Measurements from ENCODE around the gene MBNL1. TPM values are rescaled to one million over a fixed set of nuclear protein-coding genes. Genes with fewer than 3 reads are reported as not detected.

Gene MBNL1
- total RNA-seq, 1 donor from 2014 or later = 79.5 TPM

- no peaks in the 10 kb centered on the region for H3K27me3 ChIP-seq (ENCODE audit: control insufficient read depth, insufficient read depth, low read length)
- FAIRE-seq (no peak), DNase-seq (ENCODE audit: low read depth) (peak; percentile 65)
- TF ChIP-seq CTCF (IDR thresholded peaks at IDR 0.05; ENCODE audit: insufficient read depth, low read length, severe bottlenecking) = no peak
- no peaks in the 10 kb centered on the region for H3K36me3 ChIP-seq (ENCODE audit: control insufficient read depth, insufficient read depth, low read length)
- no peak overlapping the region for H3K4me3 ChIP-seq (ENCODE audit: low read depth, low read length)
Measured at GRCh38 chr3:152469248-152470025, 200.7 kb downstream of the MBNL1 start.

- no peak for TF ChIP-seq CTCF (IDR thresholded peaks at IDR 0.05; ENCODE audit: insufficient read depth, low read length, severe bottlenecking)
- no peak overlapping the region for H3K4me3 ChIP-seq (ENCODE audit: low read depth, low read length)
Measured at GRCh38 chr3:152470095-152470494, 201.4 kb downstream of the MBNL1 start.

GRCh38 chr3:152470893-152471292 is 202.2 kb downstream of the MBNL1 start:
- TF ChIP-seq CTCF (IDR thresholded peaks at IDR 0.05; ENCODE audit: insufficient read depth, low read length, severe bottlenecking) = no peak
- no peak overlapping the region for H3K4me3 ChIP-seq (ENCODE audit: low read depth, low read length)
- FAIRE-seq = no peak
- H3K36me3 ChIP-seq (ENCODE audit: control insufficient read depth, insufficient read depth, low read length) = no peaks in the 10 kb centered on the region
- H3K27me3 ChIP-seq (ENCODE audit: control insufficient read depth, insufficient read depth, low read length) = no peaks in the 10 kb centered on the region
- no peak for DNase-seq (ENCODE audit: low read depth)

More at GRCh38 chr3:152470095-152470494, 201.4 kb downstream of the MBNL1 start:
- DNase-seq (ENCODE audit: low read depth) (no peak), FAIRE-seq (no peak)
- H3K36me3 ChIP-seq (ENCODE audit: control insufficient read depth, insufficient read depth, low read length) = no peaks in the 10 kb centered on the region
- no peaks in the 10 kb centered on the region for H3K27me3 ChIP-seq (ENCODE audit: control insufficient read depth, insufficient read depth, low read length)

- DNase-seq (ENCODE audit: low read depth) (peak; percentile 50), FAIRE-seq (no peak)
- no peak overlapping the region for H3K4me3 ChIP-seq (ENCODE audit: low read depth, low read length)
- H3K27me3 ChIP-seq (ENCODE audit: control insufficient read depth, insufficient read depth, low read length) = no peaks in the 10 kb centered on the region
- H3K36me3 ChIP-seq (ENCODE audit: control insufficient read depth, insufficient read depth, low read length) = no peaks in the 10 kb centered on the region
- peak; percentile 50 for TF ChIP-seq CTCF (IDR thresholded peaks at IDR 0.05; ENCODE audit: insufficient read depth, low read length, severe bottlenecking)
Measured at GRCh38 chr3:152471814-152472671, 203.3 kb downstream of the MBNL1 start.

GRCh38 chr3:152472672-152472954 is 203.9 kb downstream of the MBNL1 start:
- FAIRE-seq = no peak
- no peak overlapping the region for H3K4me3 ChIP-seq (ENCODE audit: low read depth, low read length)
- no peaks in the 10 kb centered on the region for H3K36me3 ChIP-seq (ENCODE audit: control insufficient read depth, insufficient read depth, low read length)
- H3K27me3 ChIP-seq (ENCODE audit: control insufficient read depth, insufficient read depth, low read length) = no peaks in the 10 kb centered on the region
- no peak for DNase-seq (ENCODE audit: low read depth)
- no peak for TF ChIP-seq CTCF (IDR thresholded peaks at IDR 0.05; ENCODE audit: insufficient read depth, low read length, severe bottlenecking)
